Left lung (tissue), 10 donors: ENCODE measurements around the gene LAMB1. TPM values are rescaled to one million over a fixed set of nuclear protein-coding genes. Genes with fewer than 3 reads are reported as not detected.

Experiments
- ATAC-seq: fragments of 200-7000 bp; cut with Tn5 transposase; one replicate; pipeline ENCODE4 v1.9.1; 2020; ENCODE audit warnings: moderate library complexity
- DNase-seq, 4 donors: peaks; one replicate each; pipeline ENCODE4 v3.0.0-alpha.2; 2013 to 2020
- H3K27ac ChIP-seq, 2 donors: fragments of 200-600 bp; sonication (generic) in 1 of 2; one replicate each; pipeline versions ENCODE4 v1.5.0 to v1.8.0; 2020 to 2021
- H3K27me3 ChIP-seq, 2 donors: fragments of 200-600 bp; sonication (generic) in 1 of 2; one replicate each; pipeline versions ENCODE4 v1.5.0 to v1.8.0; 2020 to 2021
- H3K36me3 ChIP-seq, 2 donors: fragments of 200-600 bp; sonication (generic) in 1 of 2; one replicate each; pipeline versions ENCODE4 v1.5.0 to v1.8.0; 2020 to 2021
- H3K4me1 ChIP-seq, 2 donors: fragments of 200-600 bp; one replicate each; pipeline ENCODE4 v1.8.0; 2021
- H3K4me3 ChIP-seq, 2 donors: fragments of 200-600 bp; sonication (generic) in 1 of 2; one replicate each; pipeline versions ENCODE4 v1.5.0 to v1.8.0; 2020 to 2021; ENCODE audit warnings: mild to moderate bottlenecking in 1 of 2
- H3K9me3 ChIP-seq, 2 donors: fragments of 200-600 bp; sonication (generic) in 1 of 2; one replicate each; pipeline versions ENCODE4 v1.5.0 to v1.8.0; 2020 to 2021
- intact Hi-C, 2 donors: fragments of 100-400 bp; cut with DNase I; formaldehyde crosslinking; loops; one replicate each; pipeline versions ENCODE4 v1.11.2 to v1.14.2; 2022
- polyA plus RNA-seq, 6 donors: library from polyadenylated mRNA; unstranded; fragments of 120-200 nt; gene quantifications; one replicate each; pipeline ENCODE4 v1.2.1, GENCODE V29; 2013; ENCODE audit not compliant: insufficient read length in 6 of 6
- total RNA-seq, 2 donors: library from RNA; stranded (reverse); fragmentation: NEBNext Ultra II Directional; extraction: Animal tissue kit (Norgen Biotek cat#: 25700); gene quantifications; one replicate each; pipeline ENCODE4 v1.2.1, GENCODE V29; 2021
- TF ChIP-seq, protein P1 (sequence below), 2 donors: fragments of 200-600 bp; sonication (generic) in 1 of 2; IDR thresholded peaks; one replicate each; pipeline versions ENCODE4 v1.5.0 to v1.8.0; 2021; ENCODE audit warnings: antibody characterized with exemption in 2 of 2
- donor health status: DM: no; HTN: yes; CAD: no.
- donor health status: DM: no; HTN: no; CAD: no.

The LAMB1 gene
- total and polyA plus RNA-seq, 8 donors: 175 to 583 (median 505) TPM

DNA sequence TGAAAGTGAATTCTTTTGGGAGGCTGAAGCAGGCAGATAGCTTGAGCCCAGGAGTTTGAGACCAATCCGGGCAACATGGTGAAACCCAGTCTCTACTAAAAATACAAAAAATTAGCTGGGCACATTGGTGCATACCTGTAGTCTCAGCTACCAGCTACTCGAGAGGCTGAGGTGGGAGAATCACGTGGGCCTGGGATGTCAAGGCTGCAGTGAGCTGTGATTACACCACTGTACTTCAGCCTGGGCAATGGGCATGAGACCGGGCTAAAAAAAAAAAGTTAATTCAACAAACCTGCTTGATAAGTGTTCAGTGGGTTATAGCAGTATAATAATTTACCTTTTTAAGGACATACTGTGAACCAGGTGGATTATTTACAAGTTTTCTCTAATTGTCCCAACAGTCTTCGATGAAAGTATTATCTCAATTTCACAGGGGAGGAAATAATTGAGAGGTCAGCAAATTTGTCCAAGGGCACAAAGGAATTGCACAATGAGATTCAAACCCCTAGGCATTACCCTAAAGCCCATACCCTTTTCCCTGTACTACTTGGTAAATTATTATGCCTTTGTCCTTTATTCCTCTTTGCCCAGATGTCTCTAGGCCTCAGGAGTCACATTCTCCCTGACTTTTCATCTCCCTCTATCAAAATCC lies 125.1 kb downstream of the LAMB1 start:
- DNase-seq (peak in 2 of 4 donors; percentile 19 to 45), ATAC-seq (peak; percentile 68)
- intact Hi-C loops: loop anchor here in 1 of 2 donors (10.0 kb wide), 1 partner anchor 133 kb away; the partner anchor contains the start of gene CBLL1
- Histone ChIP-seq H3K36me3 (no peaks in the 10 kb centered on the region), H3K4me3 (no peak overlapping the region), H3K27ac (peak overlapping the region in 1 of 2 donors; percentile 26), H3K9me3 (no peaks in the 10 kb centered on the region), H3K4me1 (peaks cover 0 to 29% of the 10 kb centered on the region in 2 donors), H3K27me3 (peaks cover 0 to 6% of the 10 kb centered on the region in 2 donors)
- TF ChIP-seq, protein P1, sequence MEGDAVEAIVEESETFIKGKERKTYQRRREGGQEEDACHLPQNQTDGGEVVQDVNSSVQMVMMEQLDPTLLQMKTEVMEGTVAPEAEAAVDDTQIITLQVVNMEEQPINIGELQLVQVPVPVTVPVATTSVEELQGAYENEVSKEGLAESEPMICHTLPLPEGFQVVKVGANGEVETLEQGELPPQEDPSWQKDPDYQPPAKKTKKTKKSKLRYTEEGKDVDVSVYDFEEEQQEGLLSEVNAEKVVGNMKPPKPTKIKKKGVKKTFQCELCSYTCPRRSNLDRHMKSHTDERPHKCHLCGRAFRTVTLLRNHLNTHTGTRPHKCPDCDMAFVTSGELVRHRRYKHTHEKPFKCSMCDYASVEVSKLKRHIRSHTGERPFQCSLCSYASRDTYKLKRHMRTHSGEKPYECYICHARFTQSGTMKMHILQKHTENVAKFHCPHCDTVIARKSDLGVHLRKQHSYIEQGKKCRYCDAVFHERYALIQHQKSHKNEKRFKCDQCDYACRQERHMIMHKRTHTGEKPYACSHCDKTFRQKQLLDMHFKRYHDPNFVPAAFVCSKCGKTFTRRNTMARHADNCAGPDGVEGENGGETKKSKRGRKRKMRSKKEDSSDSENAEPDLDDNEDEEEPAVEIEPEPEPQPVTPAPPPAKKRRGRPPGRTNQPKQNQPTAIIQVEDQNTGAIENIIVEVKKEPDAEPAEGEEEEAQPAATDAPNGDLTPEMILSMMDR (IDR thresholded peaks at IDR 0.05): no peak

DNA sequence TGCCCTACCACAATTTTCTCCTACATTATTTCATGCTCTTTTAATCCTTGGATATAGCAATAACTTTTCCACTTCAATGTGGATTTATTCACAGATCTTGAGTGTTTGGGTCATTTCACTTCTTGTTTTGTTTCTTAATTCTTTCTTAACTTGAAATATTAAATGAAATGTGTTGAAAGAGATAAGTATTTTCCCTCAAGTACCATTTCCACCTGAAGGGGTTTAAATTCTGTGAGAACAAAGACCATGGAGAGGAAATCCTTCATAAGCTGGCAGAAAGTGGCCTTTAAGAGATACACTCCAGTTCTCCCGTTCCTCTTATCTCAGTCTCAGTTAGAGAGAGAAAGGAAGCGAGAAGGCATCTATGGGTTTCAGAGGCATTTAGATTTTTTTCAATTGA lies 126.0 kb downstream of the LAMB1 start:
- intact Hi-C loops: loop anchor here in 1 of 2 donors (10.0 kb wide), 1 partner anchor 132 kb away; the partner anchor contains the start of gene CBLL1
- Histone ChIP-seq H3K4me1 (peaks cover 0 to 29% of the 10 kb centered on the region in 2 donors), H3K4me3 (no peak overlapping the region), H3K36me3 (no peaks in the 10 kb centered on the region), H3K27ac (peak overlapping the region in 1 of 2 donors; percentile 26), H3K9me3 (no peaks in the 10 kb centered on the region), H3K27me3 (peaks cover 0 to 6% of the 10 kb centered on the region in 2 donors)
- peak; percentile 9 for ATAC-seq
- TF ChIP-seq, protein P1 (IDR thresholded peaks at IDR 0.05): no peak
- DNase-seq: peak in 1 of 4 donors; percentile 16

DNA sequence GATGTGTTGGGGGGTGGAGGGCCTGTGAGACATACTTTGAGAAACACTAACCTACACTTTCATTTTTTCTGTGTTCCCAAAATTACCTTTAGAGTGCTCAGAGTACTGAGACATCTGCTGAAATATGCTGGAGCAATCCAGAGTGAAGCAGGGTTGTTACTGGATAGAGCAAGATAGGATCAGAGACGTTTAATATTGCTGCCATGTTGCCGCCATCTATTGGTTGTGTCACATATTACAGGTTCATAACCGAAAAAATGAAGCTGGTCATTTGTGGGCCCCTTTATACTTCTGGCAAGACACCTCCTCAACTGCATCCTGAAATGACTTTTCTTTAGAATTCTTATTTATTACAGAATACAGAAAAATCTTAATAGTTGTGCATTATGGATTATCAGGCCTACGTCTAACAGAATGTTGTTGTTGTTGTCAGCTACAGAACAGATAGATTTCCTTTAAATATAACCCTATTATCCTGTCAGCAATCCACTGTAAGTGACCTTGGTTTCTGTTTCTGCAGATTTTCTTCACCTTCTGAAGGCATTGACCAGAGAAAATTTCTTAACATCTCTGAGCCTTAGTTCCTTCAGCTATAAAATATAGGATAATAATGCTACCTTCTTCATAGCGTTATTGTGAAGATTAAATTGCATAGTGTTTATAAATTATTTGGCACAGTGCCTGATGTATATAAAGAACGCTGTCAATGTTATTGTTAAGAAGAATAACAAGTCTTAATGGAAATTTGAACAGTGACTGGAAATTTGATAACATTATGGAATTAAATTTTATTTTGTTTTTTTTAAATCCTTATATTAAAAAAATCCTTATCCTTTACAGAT lies 128.1 kb downstream of the LAMB1 start:
- Histone ChIP-seq H3K27ac (no peak overlapping the region), H3K4me3 (no peak overlapping the region), H3K27me3 (no peaks in the 10 kb centered on the region), H3K4me1 (peaks cover 0 to 29% of the 10 kb centered on the region in 2 donors), H3K36me3 (no peaks in the 10 kb centered on the region), H3K9me3 (no peaks in the 10 kb centered on the region)
- ATAC-seq: peak; percentile 82
- TF ChIP-seq, protein P1 (IDR thresholded peaks at IDR 0.05): peak; percentile 53 to 69
- intact Hi-C loops: loop anchor here in 1 of 2 donors (10.0 kb wide), 1 partner anchor 130 kb away; the partner anchor contains the start of gene CBLL1
- peak in 2 of 4 donors; percentile 29 to 69 for DNase-seq

DNA sequence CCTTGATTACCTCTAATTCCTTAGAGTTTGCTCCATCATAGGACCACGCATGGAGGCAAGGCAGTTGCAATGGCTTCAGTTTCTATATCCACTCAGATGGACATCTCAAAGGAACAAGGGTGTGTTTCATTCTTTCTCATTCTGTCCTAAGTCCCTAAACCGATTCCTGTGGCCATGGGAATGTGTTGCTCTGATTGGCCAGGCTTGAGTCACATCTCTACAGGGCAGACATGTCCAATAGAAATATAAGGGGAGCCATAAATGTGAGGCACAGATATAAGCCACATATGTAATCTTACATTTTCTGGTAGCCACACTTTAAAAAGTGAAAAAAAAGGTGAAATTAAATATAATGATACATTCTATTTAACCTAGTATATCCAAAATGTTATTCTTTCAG lies 128.8 kb downstream of the LAMB1 start:
- no peak overlapping the region for H3K27ac ChIP-seq
- DNase-seq (no peak), ATAC-seq (no peak)
- no peaks in the 10 kb centered on the region for H3K9me3 ChIP-seq
- H3K36me3 ChIP-seq: no peaks in the 10 kb centered on the region
- peaks cover 0 to 23% of the 10 kb centered on the region in 2 donors for H3K4me1 ChIP-seq
- H3K27me3 ChIP-seq: no peaks in the 10 kb centered on the region
- no peak overlapping the region for H3K4me3 ChIP-seq
- intact Hi-C loops: loop anchor here in 1 of 2 donors (10.0 kb wide), 1 partner anchor 129 kb away; the partner anchor contains the start of gene CBLL1
- TF ChIP-seq, protein P1 (IDR thresholded peaks at IDR 0.05): no peak

Other genes starting within 250 kb of the LAMB1 start
- not detected for gene SLC26A3, start 199.9 kb downstream of the LAMB1 start, total RNA-seq
- under 1 TPM in 1 of 6 donors, not detected in 5; 0.04 TPM for gene SLC26A3, start 199.9 kb downstream of the LAMB1 start, polyA plus RNA-seq
- gene DLD, start 112.0 kb downstream of the LAMB1 start, total RNA-seq: 10 to 100 TPM; 61.1 to 68.5 TPM
- 10 to 100 TPM; 73.3 to 80.2 (median 75.9) TPM for gene DLD, start 112.0 kb downstream of the LAMB1 start, polyA plus RNA-seq
- gene LAMB4, start 127.2 kb upstream of the LAMB1 start, total RNA-seq: under 1 TPM in 1 of 2 donors, not detected in 1; 0.37 TPM
- gene LAMB4, start 127.2 kb upstream of the LAMB1 start, polyA plus RNA-seq: under 1 TPM; 0.10 to 0.37 (median 0.29) TPM